Frontal cortex (tissue), 4 donors: ENCODE measurements around the gene CD207. TPM values are rescaled to one million over a fixed set of nuclear protein-coding genes. Genes with fewer than 3 reads are reported as not detected.
"Not testable (repeated sequence)": the region's sequence is repeated elsewhere in the genome, so short reads cannot be mapped to it uniquely, and the experiment has no call there.

Experiments used
- DNase-seq, 2 donors: peaks; one replicate each; pipeline ENCODE4 v3.0.0; 2012; ENCODE audit warnings: low spot score in 2 of 2
- FAIRE-seq: peaks from 2 replicates; lab custom pipeline; 2012; peaks lifted over from hg19 to GRCh38; lab: Jason Lieb, UNC
- total RNA-seq: library from RNA; depleted of rRNA; stranded (reverse); fragments of >200 nt; gene quantifications from one replicate; pipeline ENCODE4 v1.2.3, GENCODE V29; 2014
- donor health status: control.
- donor health status: control.
- donor health status: control.

CD207 gene
- not detected for total RNA-seq

GRCh38 chr2:70835643-70836042, at the start of gene CD207:
Gene CD207 (minus strand): TSS chr2:70835816. CDS start chr2:70835776, 40 bp downstream.
- FAIRE-seq (no peak), DNase-seq (no peak)

- not testable (repeated sequence) for DNase-seq, FAIRE-seq
Observed at GRCh38 chr2:70878543-70878942, 42.9 kb upstream of the CD207 start.

- FAIRE-seq, DNase-seq: not testable (repeated sequence)
Observed at GRCh38 chr2:70876138-70876537, 40.5 kb upstream of the CD207 start.

- FAIRE-seq (no peak), DNase-seq (no peak)
Observed at GRCh38 chr2:70873541-70873940, 37.9 kb upstream of the CD207 start.

GRCh38 chr2:70871398-70872211, 36.0 kb upstream of the CD207 start:
- FAIRE-seq = no peak
- peak in 1 of 2 donors; percentile 77 for DNase-seq

GRCh38 chr2:70870790-70871189, 35.2 kb upstream of the CD207 start:
- DNase-seq = no peak
- no peak for FAIRE-seq

- FAIRE-seq = no peak
- no peak for DNase-seq
Observed at GRCh38 chr2:70868970-70869369, 33.4 kb upstream of the CD207 start.

GRCh38 chr2:70861777-70862625, 26.4 kb upstream of the CD207 start:
- peak; percentile 3 for FAIRE-seq
- DNase-seq = peak in 1 of 2 donors; percentile 69

- DNase-seq = no peak
- no peak for FAIRE-seq
Observed at GRCh38 chr2:70855667-70856066, 20.1 kb upstream of the CD207 start.

GRCh38 chr2:70854411-70854810, 18.8 kb upstream of the CD207 start:
- no peak for FAIRE-seq
- DNase-seq = no peak

GRCh38 chr2:70852824-70853223, 17.2 kb upstream of the CD207 start:
- FAIRE-seq = no peak
- DNase-seq = no peak

- FAIRE-seq = no peak
- no peak for DNase-seq
Observed at GRCh38 chr2:70851704-70852103, 16.1 kb upstream of the CD207 start.

- FAIRE-seq = peak; percentile 80
- peak in 1 of 2 donors; percentile 49 for DNase-seq
Observed at GRCh38 chr2:70850925-70851324, 15.3 kb upstream of the CD207 start.

GRCh38 chr2:70842401-70842800, 6.8 kb upstream of the CD207 start:
- FAIRE-seq (no peak), DNase-seq (no peak)

- FAIRE-seq (no peak), DNase-seq (no peak)
Observed at GRCh38 chr2:70837980-70838925, 2.6 kb upstream of the CD207 start.

- FAIRE-seq (no peak), DNase-seq (no peak)
Observed at GRCh38 chr2:70834881-70835280, 735 bp downstream of the CD207 start.

- DNase-seq = no peak
- FAIRE-seq = no peak
Observed at GRCh38 chr2:70834106-70834505, 1.5 kb downstream of the CD207 start.

GRCh38 chr2:70833246-70833645, 2.4 kb downstream of the CD207 start:
- no peak for FAIRE-seq
- DNase-seq = no peak

- FAIRE-seq (no peak), DNase-seq (no peak)
Observed at GRCh38 chr2:70832386-70832785, 3.2 kb downstream of the CD207 start.

GRCh38 chr2:70831861-70832260, 3.8 kb downstream of the CD207 start:
- DNase-seq = no peak
- no peak for FAIRE-seq
